ENCODE measurements around the gene ELAPOR1.

GRCh38 chr1:109067883-109068282 lies 46.0 kb upstream of the ELAPOR1 start:
- TF ChIP-seq CTCF (IDR thresholded peaks at IDR 0.05; ENCODE audit: low read length) (no peak), EZH2 (IDR thresholded peaks at IDR 0.05; ENCODE audit: borderline replicate concordance, low read length) (no peak)
